K562 (cell line): ENCODE measurements around the gene CENPE. TPM values are rescaled to one million over a fixed set of nuclear protein-coding genes. Genes with fewer than 3 reads are reported as not detected.

ENCODE experiments used
- CBX5 ChIP-seq: IDR thresholded peaks from 2 replicates; pipeline ENCODE4 v1.6.1; 2014; ENCODE audit warnings: low read depth, borderline replicate concordance
- CHCHD3 ChIP-seq: fragments of 250-450 bp; sonication (Bioruptor Pico); IDR thresholded peaks from 2 replicates; pipeline ENCODE4 v2.1.2; 2022; ENCODE audit warnings: mild to moderate bottlenecking
- DMBX1 ChIP-seq: fragments of 250-450 bp; sonication (Bioruptor Pico); IDR thresholded peaks from 2 replicates; pipeline ENCODE4 v1.8.0; 2022; ENCODE audit warnings: inconsistent platforms, mild to moderate bottlenecking, moderate library complexity, borderline replicate concordance
- FOXK1 ChIP-seq: sonication (generic); formaldehyde crosslinking; IDR thresholded peaks from 2 replicates; pipeline ENCODE4 v1.8.0; 2022; ENCODE audit warnings: missing genetic modification reagents, mild to moderate bottlenecking, borderline replicate concordance
- FOXP1 ChIP-seq: sonication (generic); formaldehyde crosslinking; IDR thresholded peaks from 2 replicates; pipeline ENCODE4 v1.8.0; 2022; ENCODE audit warnings: mild to moderate bottlenecking, missing genetic modification reagents
- GABPB2 ChIP-seq: fragments of 250-450 bp; sonication (Bioruptor Pico); conservative IDR thresholded peaks from 2 replicates; pipeline ENCODE4 v1.5.1; 2021; ENCODE audit warnings: mild to moderate bottlenecking
- HDAC6 ChIP-seq: IDR thresholded peaks from 2 replicates; pipeline ENCODE4 v1.6.1; 2012; ENCODE audit warnings: low read depth, mild to moderate bottlenecking, control low read depth, inconsistent platforms, low read length, moderate library complexity
- MAZ ChIP-seq, 2 experiments: fragments of 450-650 bp in 1 of 2; sonication (generic) in 1 of 2; formaldehyde crosslinking; IDR thresholded peaks in 1 of 2; conservative IDR thresholded peaks in 1 of 2; 2 replicates each; pipeline versions ENCODE4 v1.4.0 to v1.5.0; 2020; ENCODE audit warnings: mild to moderate bottlenecking in 1 of 2, missing genetic modification reagents in 1 of 2
- MECOM ChIP-seq: fragments of 250-450 bp; sonication (Bioruptor Pico); IDR thresholded peaks from 2 replicates; pipeline ENCODE4 v1.8.0; 2022; ENCODE audit warnings: inconsistent platforms
- MEIS2 ChIP-seq: fragments of 450-650 bp; IDR thresholded peaks from 2 replicates; pipeline ENCODE4 v1.6.1; 2014; ENCODE audit warnings: mild to moderate bottlenecking; ENCODE audit not compliant: partially characterized antibody
- MXI1 ChIP-seq: IDR thresholded peaks from 2 replicates; pipeline ENCODE4 v1.6.1; 2011; ENCODE audit warnings: low read depth, mild to moderate bottlenecking, improper control_type of control experiment, low read length
- NONO ChIP-seq, 2 experiments: fragments of 200-400 bp in 1 of 2; fragments of 450-650 bp in 1 of 2; formaldehyde crosslinking in 1 of 2; IDR thresholded peaks; 2 replicates each; pipeline ENCODE4 v1.6.1; 2017; ENCODE audit warnings: low read depth in 2 of 2, mild to moderate bottlenecking in 2 of 2, moderate library complexity in 2 of 2, low read length in 1 of 2
- NR4A1 ChIP-seq, 2 experiments: fragments of 250-450 bp in 1 of 2; fragments of 450-650 bp in 1 of 2; sonication (Bioruptor Pico) in 1 of 2; IDR thresholded peaks; 2 replicates each; pipeline versions ENCODE4 v1.4.0 to v1.6.1; 2016 to 2020; ENCODE audit warnings: mild to moderate bottlenecking in 2 of 2, missing compliant biosample characterization in 1 of 2, missing genetic modification characterization in 1 of 2, moderate library complexity in 1 of 2
- PHB ChIP-seq: fragments of 250-450 bp; sonication (Bioruptor Pico); IDR thresholded peaks from 2 replicates; pipeline ENCODE4 v1.5.0; 2021
- POLR3G ChIP-seq: IDR thresholded peaks from 2 replicates; pipeline ENCODE4 v1.6.1; 2011; ENCODE audit not compliant: insufficient read length, insufficient replicate concordance; ENCODE audit errors: extremely low read depth
- RBM34 ChIP-seq: fragments of 200-400 bp; formaldehyde crosslinking; IDR thresholded peaks from 2 replicates; pipeline ENCODE4 v1.6.1; 2018; ENCODE audit warnings: low read length, borderline replicate concordance; ENCODE audit not compliant: insufficient read depth
- SMARCA4 ChIP-seq: fragments of 450-650 bp; IDR thresholded peaks from 2 replicates; pipeline ENCODE4 v1.6.1; 2016
- SP1 ChIP-seq: sonication (generic); formaldehyde crosslinking; IDR thresholded peaks from 2 replicates; pipeline ENCODE4 v1.8.1; 2022; ENCODE audit warnings: mild to moderate bottlenecking, missing genetic modification reagents
- TCF7 ChIP-seq: sonication (generic); IDR thresholded peaks from 2 replicates; pipeline ENCODE4 v1.6.1; 2016; ENCODE audit warnings: antibody characterized with exemption, borderline replicate concordance
- TFAM ChIP-seq: fragments of 250-450 bp; sonication (Bioruptor Pico); conservative IDR thresholded peaks from 2 replicates; pipeline ENCODE4 v1.5.0; 2021; ENCODE audit warnings: mild to moderate bottlenecking, moderate library complexity
- ZNF668 ChIP-seq: fragments of 250-450 bp; sonication (Bioruptor Pico); IDR thresholded peaks from 2 replicates; pipeline ENCODE4 v1.8.0; 2022; ENCODE audit warnings: mild to moderate bottlenecking, inconsistent platforms
- polyA plus RNA-seq, 8 experiments: library from polyadenylated mRNA; depleted of rRNA in 4 of 8; stranded (reverse) in 5 of 8; unstranded in 3 of 8; fragments of >200 nt; fragmentation: Nextera tagmentation in 2 of 8; fragmentation: Illumina TruSeq in 1 of 8; extraction: Ambion mirVana in 2 of 8; extraction: Trizol in 1 of 8; gene quantifications; 2 replicates each; pipeline versions ENCODE4 v1.2.1 to v1.2.3, GENCODE V29; 2011 to 2014; ENCODE audit warnings: inconsistent platforms in 1 of 8, missing spikeins in 1 of 8
- total RNA-seq, 7 experiments: library from RNA; depleted of rRNA in 6 of 7; stranded (reverse); fragments of >200 nt in 6 of 7; fragmentation: Illumina TruSeq in 2 of 7; extraction: Trizol in 2 of 7; gene quantifications; 2 replicates each; pipeline versions ENCODE4 v1.2.1 to v1.2.3, GENCODE V29; 2011 to 2021; ENCODE audit warnings: low replicate concordance in 1 of 7
- TF ChIP-seq, protein P1 (sequence below), 3 experiments: fragments of 200-800 bp in 1 of 3; sonication (Bioruptor generic) in 1 of 3; sonication (generic) in 1 of 3; formaldehyde crosslinking in 1 of 3; IDR thresholded peaks; 2 replicates each; pipeline versions ENCODE4 v1.6.1 to v1.8.0; 2016 to 2022; ENCODE audit warnings: mild to moderate bottlenecking in 2 of 3, missing compliant biosample characterization in 2 of 3, missing genetic modification characterization in 2 of 3, missing genetic modification reagents in 1 of 3
- TF ChIP-seq, protein P2 (sequence below): fragments of 250-450 bp; sonication (Bioruptor Pico); IDR thresholded peaks from 2 replicates; pipeline ENCODE4 v1.5.0; 2020; ENCODE audit warnings: mild to moderate bottlenecking
- TF ChIP-seq, protein P3 (sequence below): fragments of 250-450 bp; sonication (Bioruptor Pico); IDR thresholded peaks from 2 replicates; pipeline ENCODE4 v1.4.0; 2020; ENCODE audit warnings: mild to moderate bottlenecking, moderate library complexity

The CENPE gene
- total and polyA plus RNA-seq, 9 of the 15 experiments (the other 6 are each of a cell fraction or from before 2014, with no cell fraction given), result 9.9 to 53.2 (median 27.4) TPM

DNA sequence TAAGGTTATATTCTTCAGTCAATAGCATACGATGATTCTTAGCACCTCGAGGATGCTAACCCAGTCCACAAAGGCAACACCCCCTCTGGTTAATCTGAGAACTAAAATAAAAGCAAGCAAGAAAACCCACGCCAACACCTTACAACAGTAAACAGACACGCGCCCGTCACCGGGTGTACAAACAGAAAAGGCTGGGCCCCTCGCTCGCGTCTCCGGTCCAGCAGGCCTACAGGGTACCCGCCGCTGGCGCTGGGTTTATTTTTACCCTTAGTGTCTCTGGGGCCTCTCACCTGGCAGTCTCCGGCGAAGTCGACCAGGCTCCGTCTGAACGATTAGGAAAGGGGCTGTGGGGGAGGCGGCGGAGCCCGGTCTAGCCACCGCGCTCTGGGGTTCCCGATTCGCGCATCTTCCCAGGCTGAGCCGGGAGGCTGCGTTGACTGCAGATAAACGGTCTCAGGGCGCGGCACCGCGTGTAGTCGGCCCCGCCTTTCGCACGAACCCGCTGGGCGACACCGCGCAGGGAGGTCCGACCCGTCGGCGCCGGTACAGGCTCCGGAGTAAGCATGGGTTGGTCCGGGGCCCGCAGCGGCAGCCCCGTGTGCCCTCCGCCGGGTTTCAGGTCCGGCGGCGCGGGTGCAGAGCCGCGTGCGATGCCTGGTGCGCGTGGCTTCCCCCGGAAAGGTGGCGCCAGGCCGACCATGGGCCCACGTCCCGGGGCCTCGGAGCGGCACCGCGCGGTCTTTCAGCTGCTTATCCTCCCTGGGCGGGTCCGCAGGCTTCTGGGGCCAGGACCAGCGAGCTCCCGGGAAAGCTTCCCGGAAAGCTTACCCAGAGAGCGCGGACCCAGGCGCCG is 122.0 kb downstream of the CENPE start (continued):
- TF ChIP-seq PHB (CRISPR knock-in tag) (no peak), CHCHD3 (no peak), MEIS2 (no peak), GABPB2 (CRISPR knock-in tag) (no peak), HDAC6 (no peak), POLR3G (no peak), TCF7 (no peak), NR4A1 (CRISPR knock-in tag; IDR thresholded peaks at IDR 0.05) (no peak), NR4A1 (tag; IDR thresholded peaks at IDR 0.05) (no peak), NONO (IDR thresholded peaks at IDR 0.05; ENCODE audit: low read depth in 2 of 2, low read length in 1 of 2) (peak in 1 of 2 experiments; percentile 83; a peak in 2 of 4 replicates), MAZ (CRISPR knock-in tag; conservative IDR thresholded peaks at IDR 0.05 in 1 of 2, IDR thresholded peaks at IDR 0.05 in 1 of 2) (peak; percentile 55 to 67; a peak in 2 of 4 replicates), TFAM (CRISPR knock-in tag) (no peak), MECOM (CRISPR knock-in tag) (0 out of 2 replicates have a peak, but pooled peaks have one; percentile 30), CBX5 (no peak), FOXP1 (peak; percentile 92), SP1 (CRISPR knock-in tag) (no peak; the same call in 1 of the 2 replicates), ZNF668 (CRISPR knock-in tag) (no peak), SMARCA4 (no peak), RBM34 (no peak), FOXK1 (peak; percentile 86), MXI1 (no peak; the same call in 1 of the 2 replicates), DMBX1 (CRISPR knock-in tag) (no peak)
- TF ChIP-seq, protein P1, sequence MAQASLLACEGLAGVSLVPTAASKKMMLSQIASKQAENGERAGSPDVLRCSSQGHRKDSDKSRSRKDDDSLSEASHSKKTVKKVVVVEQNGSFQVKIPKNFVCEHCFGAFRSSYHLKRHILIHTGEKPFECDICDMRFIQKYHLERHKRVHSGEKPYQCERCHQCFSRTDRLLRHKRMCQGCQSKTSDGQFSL (CRISPR knock-in tag; IDR thresholded peaks at IDR 0.05), result 0 out of 2 replicates have a peak, but pooled peaks have one; percentile 10
- TF ChIP-seq, protein P1 (tag; IDR thresholded peaks at IDR 0.05), result no peak
- TF ChIP-seq, protein P2, sequence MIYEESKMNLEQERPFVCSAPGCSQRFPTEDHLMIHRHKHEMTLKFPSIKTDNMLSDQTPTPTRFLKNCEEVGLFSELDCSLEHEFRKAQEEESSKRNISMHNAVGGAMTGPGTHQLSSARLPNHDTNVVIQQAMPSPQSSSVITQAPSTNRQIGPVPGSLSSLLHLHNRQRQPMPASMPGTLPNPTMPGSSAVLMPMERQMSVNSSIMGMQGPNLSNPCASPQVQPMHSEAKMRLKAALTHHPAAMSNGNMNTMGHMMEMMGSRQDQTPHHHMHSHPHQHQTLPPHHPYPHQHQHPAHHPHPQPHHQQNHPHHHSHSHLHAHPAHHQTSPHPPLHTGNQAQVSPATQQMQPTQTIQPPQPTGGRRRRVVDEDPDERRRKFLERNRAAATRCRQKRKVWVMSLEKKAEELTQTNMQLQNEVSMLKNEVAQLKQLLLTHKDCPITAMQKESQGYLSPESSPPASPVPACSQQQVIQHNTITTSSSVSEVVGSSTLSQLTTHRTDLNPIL, result no peak
- TF ChIP-seq, protein P3, sequence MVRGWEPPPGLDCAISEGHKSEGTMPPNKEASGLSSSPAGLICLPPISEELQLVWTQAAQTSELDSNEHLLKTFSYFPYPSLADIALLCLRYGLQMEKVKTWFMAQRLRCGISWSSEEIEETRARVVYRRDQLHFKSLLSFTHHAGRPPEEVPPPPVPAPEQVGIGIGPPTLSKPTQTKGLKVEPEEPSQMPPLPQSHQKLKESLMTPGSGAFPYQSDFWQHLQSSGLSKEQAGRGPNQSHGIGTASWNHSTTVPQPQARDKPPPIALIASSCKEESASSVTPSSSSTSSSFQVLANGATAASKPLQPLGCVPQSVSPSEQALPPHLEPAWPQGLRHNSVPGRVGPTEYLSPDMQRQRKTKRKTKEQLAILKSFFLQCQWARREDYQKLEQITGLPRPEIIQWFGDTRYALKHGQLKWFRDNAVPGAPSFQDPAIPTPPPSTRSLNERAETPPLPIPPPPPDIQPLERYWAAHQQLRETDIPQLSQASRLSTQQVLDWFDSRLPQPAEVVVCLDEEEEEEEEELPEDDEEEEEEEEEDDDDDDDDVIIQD (CRISPR knock-in tag), result 0 out of 2 replicates have a peak, but pooled peaks have one; percentile 23
